HEK293 (cell line): Measurements from ENCODE around the gene IER2.
A peak's percentile ranks its signal among the peaks of the same experiment; 100 is the strongest.

Experiments
- BCL11A ChIP-seq: fragments of 450-650 bp; formaldehyde crosslinking; IDR thresholded peaks from 2 replicates; pipeline ENCODE4 v1.5.1; 2016; ENCODE audit warnings: low read depth, missing biosample characterization, missing genetic modification characterization
- KLF7 ChIP-seq: fragments of 450-650 bp; formaldehyde crosslinking; IDR thresholded peaks from 2 replicates; pipeline ENCODE4 v1.5.1; 2016; ENCODE audit warnings: missing biosample characterization, missing genetic modification characterization, borderline replicate concordance
- MYNN ChIP-seq: fragments of 450-650 bp; formaldehyde crosslinking; IDR thresholded peaks from 2 replicates; pipeline ENCODE4 v1.5.1; 2016; ENCODE audit warnings: missing biosample characterization, missing genetic modification characterization, borderline replicate concordance
- PRDM1 ChIP-seq: fragments of 450-650 bp; formaldehyde crosslinking; IDR thresholded peaks from 2 replicates; pipeline ENCODE4; 2016; ENCODE audit warnings: missing biosample characterization, missing genetic modification characterization
- PRDM10 ChIP-seq: fragments of 450-650 bp; formaldehyde crosslinking; IDR thresholded peaks from 2 replicates; pipeline ENCODE4 v1.5.1; 2016; ENCODE audit warnings: missing biosample characterization, missing genetic modification characterization
- PRDM4 ChIP-seq: fragments of 450-650 bp; formaldehyde crosslinking; IDR thresholded peaks from 2 replicates; pipeline ENCODE4 v1.5.1; 2017; ENCODE audit warnings: missing biosample characterization, missing genetic modification characterization
- SETDB1 ChIP-seq: IDR thresholded peaks from one replicate; pipeline ENCODE4 v1.6.1; 2017; ENCODE audit warnings: mild to moderate bottlenecking, low read length, moderate library complexity, mixed read lengths; ENCODE audit not compliant: insufficient read length
- ZBTB8A ChIP-seq: fragments of 450-650 bp; formaldehyde crosslinking; IDR thresholded peaks from 2 replicates; pipeline ENCODE4 v1.5.1; 2016; ENCODE audit warnings: missing biosample characterization, missing genetic modification characterization
- ZEB2 ChIP-seq: fragments of 450-650 bp; formaldehyde crosslinking; IDR thresholded peaks from 2 replicates; pipeline ENCODE4 v1.5.1; 2016; ENCODE audit warnings: missing biosample characterization, missing genetic modification characterization
- ZFP41 ChIP-seq: fragments of 450-650 bp; formaldehyde crosslinking; IDR thresholded peaks from 2 replicates; pipeline ENCODE4 v1.5.1; 2016; ENCODE audit warnings: missing biosample characterization, missing genetic modification characterization, borderline replicate concordance
- ZNF114 ChIP-seq: fragments of 450-650 bp; formaldehyde crosslinking; IDR thresholded peaks from 2 replicates; pipeline ENCODE4 v1.5.0; 2017; ENCODE audit warnings: missing biosample characterization, missing genetic modification characterization
- ZNF133 ChIP-seq: fragments of 450-650 bp; formaldehyde crosslinking; IDR thresholded peaks from 2 replicates; pipeline ENCODE4 v1.5.1; 2016; ENCODE audit warnings: missing biosample characterization, missing genetic modification characterization
- ZNF138 ChIP-seq: fragments of 450-650 bp; formaldehyde crosslinking; IDR thresholded peaks from 2 replicates; pipeline ENCODE4 v1.5.1; 2016; ENCODE audit warnings: missing biosample characterization, missing genetic modification characterization, borderline replicate concordance
- ZNF157 ChIP-seq: fragments of 450-650 bp; formaldehyde crosslinking; IDR thresholded peaks from 2 replicates; pipeline ENCODE4 v1.5.1; 2016; ENCODE audit warnings: missing biosample characterization, missing genetic modification characterization
- ZNF211 ChIP-seq: fragments of 450-650 bp; formaldehyde crosslinking; IDR thresholded peaks from 2 replicates; pipeline ENCODE4 v1.5.1; 2016; ENCODE audit warnings: low read depth, missing biosample characterization, missing genetic modification characterization
- ZNF223 ChIP-seq: fragments of 450-650 bp; formaldehyde crosslinking; IDR thresholded peaks from 2 replicates; pipeline ENCODE4 v1.5.1; 2016; ENCODE audit warnings: missing biosample characterization, missing genetic modification characterization
- ZNF239 ChIP-seq: fragments of 450-650 bp; formaldehyde crosslinking; IDR thresholded peaks from 2 replicates; pipeline ENCODE4 v1.5.1; 2016; ENCODE audit warnings: missing biosample characterization, missing genetic modification characterization
- ZNF248 ChIP-seq: fragments of 450-650 bp; formaldehyde crosslinking; IDR thresholded peaks from 2 replicates; pipeline ENCODE4 v1.5.1; 2017; ENCODE audit warnings: missing biosample characterization, missing genetic modification characterization
- ZNF350 ChIP-seq: fragments of 450-650 bp; formaldehyde crosslinking; IDR thresholded peaks from 2 replicates; pipeline ENCODE4 v1.5.0; 2017; ENCODE audit warnings: missing biosample characterization, mild to moderate bottlenecking, missing genetic modification characterization
- ZNF362 ChIP-seq: fragments of 450-650 bp; formaldehyde crosslinking; IDR thresholded peaks from 2 replicates; pipeline ENCODE4 v1.5.1; 2016; ENCODE audit warnings: missing biosample characterization, missing genetic modification characterization
- ZNF366 ChIP-seq: fragments of 450-650 bp; formaldehyde crosslinking; conservative IDR thresholded peaks from 2 replicates; pipeline ENCODE4 v1.5.1; 2016; ENCODE audit warnings: missing biosample characterization, missing genetic modification characterization
- ZNF391 ChIP-seq: fragments of 450-650 bp; formaldehyde crosslinking; IDR thresholded peaks from 2 replicates; pipeline ENCODE4 v1.5.1; 2016; ENCODE audit warnings: low read depth, missing biosample characterization, missing genetic modification characterization, borderline replicate concordance
- ZNF530 ChIP-seq: fragments of 450-650 bp; formaldehyde crosslinking; IDR thresholded peaks from 2 replicates; pipeline ENCODE4 v1.5.1; 2016; ENCODE audit warnings: low read depth, missing biosample characterization, missing genetic modification characterization
- ZNF561 ChIP-seq: fragments of 450-650 bp; IDR thresholded peaks from 2 replicates; pipeline ENCODE4 v1.5.1; 2018; ENCODE audit warnings: missing biosample characterization, missing genetic modification characterization, borderline replicate concordance
- ZNF600 ChIP-seq: fragments of 450-650 bp; formaldehyde crosslinking; IDR thresholded peaks from 2 replicates; pipeline ENCODE4 v1.5.1; 2016; ENCODE audit warnings: missing biosample characterization, missing genetic modification characterization
- ZNF624 ChIP-seq: fragments of 450-650 bp; formaldehyde crosslinking; IDR thresholded peaks from 2 replicates; pipeline ENCODE4 v1.5.1; 2017; ENCODE audit warnings: missing biosample characterization, missing genetic modification characterization
- ZNF670 ChIP-seq: fragments of 450-650 bp; formaldehyde crosslinking; IDR thresholded peaks from 2 replicates; pipeline ENCODE4 v1.5.1; 2016; ENCODE audit warnings: missing biosample characterization, missing genetic modification characterization, low read depth
- ZNF707 ChIP-seq: fragments of 450-650 bp; formaldehyde crosslinking; IDR thresholded peaks from 2 replicates; pipeline ENCODE4 v1.5.1; 2016; ENCODE audit warnings: missing biosample characterization, missing genetic modification characterization
- ZNF830 ChIP-seq: fragments of 450-650 bp; IDR thresholded peaks from 2 replicates; pipeline ENCODE4 v1.5.0; 2018; ENCODE audit warnings: missing biosample characterization, missing genetic modification characterization, low read depth, mild to moderate bottlenecking, moderate library complexity
- TF ChIP-seq, protein P1 (sequence below): fragments of 450-650 bp; formaldehyde crosslinking; IDR thresholded peaks from 2 replicates; pipeline ENCODE4 v1.5.1; 2016; ENCODE audit warnings: missing biosample characterization, missing genetic modification characterization

IER2 gene

DNA sequence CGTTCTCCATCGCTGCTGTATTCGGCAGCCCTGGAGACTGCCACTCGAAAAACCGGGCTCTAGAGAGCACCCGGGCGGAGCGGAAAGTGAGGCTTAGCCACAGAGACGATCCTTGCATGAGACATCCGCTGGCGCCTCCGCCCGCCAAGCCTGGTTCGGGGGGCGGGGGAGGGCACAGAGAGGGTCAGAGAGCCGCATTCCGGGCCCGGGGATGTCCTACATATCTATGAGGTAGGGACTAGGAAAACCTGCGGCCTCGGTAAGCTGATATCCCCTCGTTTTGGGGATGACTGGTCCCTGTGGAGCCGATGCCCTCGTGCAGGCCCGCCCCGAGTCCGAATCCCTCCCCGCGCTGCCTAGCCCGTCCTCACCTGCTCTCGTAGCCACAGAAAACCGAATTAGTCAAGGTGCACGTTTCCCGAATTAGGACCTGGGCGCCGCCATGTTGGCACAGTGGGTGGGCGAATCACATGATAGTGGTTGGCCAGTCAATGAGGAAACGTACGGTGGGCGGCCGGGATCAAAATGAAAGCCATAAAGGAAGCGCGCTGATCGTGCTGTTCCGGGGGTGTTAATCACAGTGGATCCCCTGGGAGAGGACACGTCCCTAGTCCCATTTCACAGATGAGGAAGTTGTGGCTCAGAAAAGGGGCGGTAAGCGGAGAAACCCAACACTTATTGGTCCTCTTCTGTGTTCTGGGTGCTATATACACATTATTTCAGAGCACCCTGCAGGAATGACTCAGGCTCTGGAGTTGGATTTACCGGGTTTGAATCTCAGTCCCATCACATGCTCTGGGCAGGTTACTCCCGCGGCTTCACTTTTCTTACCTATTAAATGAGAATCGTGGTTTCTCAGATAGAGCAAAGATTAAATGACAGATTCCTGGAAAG, 33.7 kb upstream of the IER2 start, which contains the start of gene TRMT1 (continued):
- TF ChIP-seq ZNF530: no peak
- no peak for TF ChIP-seq ZNF670 (tag by site-specific recombination)
- TF ChIP-seq MYNN (tag by site-specific recombination): no peak
- peak; percentile 86 for TF ChIP-seq PRDM10
- TF ChIP-seq ZNF350: no peak
- no peak for TF ChIP-seq ZNF624
- no peak for TF ChIP-seq ZNF133
- no peak for TF ChIP-seq KLF7 (tag by site-specific recombination)
- 0 out of 2 replicates have a peak, but pooled peaks have one; percentile 69 for TF ChIP-seq ZNF239 (tag by site-specific recombination)
- no peak for TF ChIP-seq ZNF211 (tag by site-specific recombination)
- peak; percentile 77 for TF ChIP-seq ZNF600 (tag by site-specific recombination)
- TF ChIP-seq PRDM4 (tag by site-specific recombination): peak; percentile 77; the same call in 1 of the 2 replicates
- no peak for TF ChIP-seq ZNF707 (tag by site-specific recombination)
- no peak for TF ChIP-seq ZNF157 (tag by site-specific recombination)
- peak; percentile 83 for TF ChIP-seq ZNF561
- no peak for TF ChIP-seq PRDM1 (tag by site-specific recombination)
- TF ChIP-seq ZBTB8A (tag by site-specific recombination): peak; percentile 62
- no peak for TF ChIP-seq ZNF114
- peak; percentile 49; the same call in 1 of the 2 replicates for TF ChIP-seq BCL11A (tag by site-specific recombination)
- TF ChIP-seq ZEB2 (tag by site-specific recombination): peak; percentile 86
- no peak for TF ChIP-seq ZNF362 (tag by site-specific recombination)
- no peak for TF ChIP-seq ZNF248 (tag by site-specific recombination)
- TF ChIP-seq ZNF366: no peak
- no peak for TF ChIP-seq ZNF830 (tag by site-specific recombination)
- TF ChIP-seq ZNF138 (tag by site-specific recombination): no peak
- TF ChIP-seq ZNF391 (tag by site-specific recombination): 0 out of 2 replicates have a peak, but pooled peaks have one; percentile 55
- TF ChIP-seq SETDB1: no peak
- TF ChIP-seq, protein P1, sequence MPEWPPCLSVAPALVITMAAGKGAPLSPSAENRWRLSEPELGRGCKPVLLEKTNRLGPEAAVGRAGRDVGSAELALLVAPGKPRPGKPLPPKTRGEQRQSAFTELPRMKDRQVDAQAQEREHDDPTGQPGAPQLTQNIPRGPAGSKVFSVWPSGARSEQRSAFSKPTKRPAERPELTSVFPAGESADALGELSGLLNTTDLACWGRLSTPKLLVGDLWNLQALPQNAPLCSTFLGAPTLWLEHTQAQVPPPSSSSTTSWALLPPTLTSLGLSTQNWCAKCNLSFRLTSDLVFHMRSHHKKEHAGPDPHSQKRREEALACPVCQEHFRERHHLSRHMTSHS: no peak
- no peak for TF ChIP-seq ZFP41 (tag by site-specific recombination)
- TF ChIP-seq ZNF223 (tag by site-specific recombination): no peak
